Subcutaneous adipose tissue (tissue), 4 donors: Measurements from ENCODE around the gene KDM7A. TPM values are rescaled to one million over a fixed set of nuclear protein-coding genes. Genes with fewer than 3 reads are reported as not detected.

Experiments used
- CTCF ChIP-seq: fragments of 450-650 bp; IDR thresholded peaks from one replicate; pipeline ENCODE4 v1.5.1; 2016; ENCODE audit warnings: low read depth, mild to moderate bottlenecking, control low read depth, antibody characterized with exemption, moderate library complexity
- small RNA-seq: library from RNA; depleted of rRNA; stranded (forward); fragments of <200 nt; gene quantifications from one replicate; pipeline ENCODE3, GENCODE V24; 2016
- total RNA-seq, 4 donors: library from RNA; depleted of rRNA; stranded (reverse); fragments of >200 nt; gene quantifications; one replicate each; pipeline ENCODE4 v1.1.0, GENCODE V29; 2016

Gene KDM7A
- total RNA-seq, 4 donors from 2014 or later = 26.6 to 46.5 (median 39.2) TPM

GRCh38 chr7:140041659-140042385 is 135.0 kb downstream of the KDM7A start:
- TF ChIP-seq CTCF = no peak

- no peak for TF ChIP-seq CTCF
These were observed 136.9 kb downstream of the KDM7A start for GRCh38 chr7:140039896-140040295.

GRCh38 chr7:140039066-140039465 is 137.7 kb downstream of the KDM7A start:
- TF ChIP-seq CTCF = no peak

- no peak for TF ChIP-seq CTCF
These were observed 140.4 kb downstream of the KDM7A start for GRCh38 chr7:140036224-140036962.

- TF ChIP-seq CTCF = no peak
These were observed 141.2 kb downstream of the KDM7A start for GRCh38 chr7:140035400-140036223.

Small RNA genes lying within 50 kb of the gene (small RNA-seq; reads per million reads assigned to genes)
- gene RF00019 = 0.49 reads per million
- gene RNU6-797P = not detected

Other genes with a start within 250 kb of the KDM7A start
- gene PARP12, start 114.0 kb downstream of the KDM7A start, total RNA-seq = 10 to 100 TPM; 25.8 to 60.8 (median 29.1) TPM
- 10 to 100 TPM; 49.6 to 69.3 (median 59.6) TPM for gene SLC37A3, start 221.5 kb upstream of the KDM7A start, total RNA-seq
- not detected for gene RAB19, start 227.1 kb upstream of the KDM7A start, total RNA-seq